ENCODE results near the gene GNG11.
"Not testable (repeated sequence)": the region's sequence is repeated elsewhere in the genome, so short reads cannot be mapped to it uniquely, and the experiment has no call there.

The GNG11 gene

GRCh38 chr7:93910076-93910994, 11.2 kb upstream of the GNG11 start:
- no peak overlapping the region for H3K4me3 ChIP-seq (ENCODE audit: low read depth, low read length)
- DNase-seq (ENCODE audit: low read depth) = peak; percentile 72

GRCh38 chr7:93911242-93911641, 10.3 kb upstream of the GNG11 start:
- not testable (repeated sequence) for H3K4me3 ChIP-seq (ENCODE audit: low read depth, low read length); DNase-seq (ENCODE audit: low read depth)

- not testable (repeated sequence) for DNase-seq (ENCODE audit: low read depth); H3K4me3 ChIP-seq (ENCODE audit: low read depth, low read length)
Measured at GRCh38 chr7:93911661-93912060, 9.9 kb upstream of the GNG11 start.

- no peak for DNase-seq (ENCODE audit: low read depth)
- no peak overlapping the region for H3K4me3 ChIP-seq (ENCODE audit: low read depth, low read length)
Measured at GRCh38 chr7:93913197-93913596, 8.3 kb upstream of the GNG11 start.

GRCh38 chr7:93914581-93915066, 6.9 kb upstream of the GNG11 start:
- H3K4me3 ChIP-seq (ENCODE audit: low read depth, low read length) = no peak overlapping the region
- no peak for DNase-seq (ENCODE audit: low read depth)

GRCh38 chr7:93915206-93915842, 6.2 kb upstream of the GNG11 start:
- not testable (repeated sequence) for DNase-seq (ENCODE audit: low read depth); H3K4me3 ChIP-seq (ENCODE audit: low read depth, low read length)

- DNase-seq (ENCODE audit: low read depth); H3K4me3 ChIP-seq (ENCODE audit: low read depth, low read length): not testable (repeated sequence)
Measured at GRCh38 chr7:93915888-93916287, 5.6 kb upstream of the GNG11 start.

GRCh38 chr7:93916315-93916714, 5.2 kb upstream of the GNG11 start:
- not testable (repeated sequence) for DNase-seq (ENCODE audit: low read depth); H3K4me3 ChIP-seq (ENCODE audit: low read depth, low read length)

GRCh38 chr7:93920496-93921182, 896 bp upstream of the GNG11 start:
- peak overlapping the region; percentile 55 for H3K4me3 ChIP-seq (ENCODE audit: low read depth, low read length)
- no peak for DNase-seq (ENCODE audit: low read depth)

- H3K4me3 ChIP-seq (ENCODE audit: low read depth, low read length) = peak overlapping the region; percentile 55
- no peak for DNase-seq (ENCODE audit: low read depth)
Measured at GRCh38 chr7:93921186-93921585, 349 bp upstream of the GNG11 start.

GRCh38 chr7:93923296-93923695, 1.8 kb downstream of the GNG11 start:
- DNase-seq (ENCODE audit: low read depth) = no peak
- peak overlapping the region; percentile 55 for H3K4me3 ChIP-seq (ENCODE audit: low read depth, low read length)

- no peak for DNase-seq (ENCODE audit: low read depth)
- peak overlapping the region; percentile 55 for H3K4me3 ChIP-seq (ENCODE audit: low read depth, low read length)
Measured at GRCh38 chr7:93923942-93924341, 2.4 kb downstream of the GNG11 start.

- no peak for DNase-seq (ENCODE audit: low read depth)
- no peak overlapping the region for H3K4me3 ChIP-seq (ENCODE audit: low read depth, low read length)
Measured at GRCh38 chr7:93926800-93927199, 5.3 kb downstream of the GNG11 start.

GRCh38 chr7:93927585-93927984, 6.0 kb downstream of the GNG11 start:
- no peak for DNase-seq (ENCODE audit: low read depth)
- no peak overlapping the region for H3K4me3 ChIP-seq (ENCODE audit: low read depth, low read length)

- H3K4me3 ChIP-seq (ENCODE audit: low read depth, low read length) = no peak overlapping the region
- DNase-seq (ENCODE audit: low read depth) = no peak
Measured at GRCh38 chr7:93931655-93932054, 10.1 kb downstream of the GNG11 start.

GRCh38 chr7:93933156-93933555, 11.6 kb downstream of the GNG11 start:
- no peak overlapping the region for H3K4me3 ChIP-seq (ENCODE audit: low read depth, low read length)
- DNase-seq (ENCODE audit: low read depth) = no peak

- H3K4me3 ChIP-seq (ENCODE audit: low read depth, low read length) = no peak overlapping the region
- no peak for DNase-seq (ENCODE audit: low read depth)
Measured at GRCh38 chr7:93935102-93935501, 13.6 kb downstream of the GNG11 start.

- DNase-seq (ENCODE audit: low read depth) = no peak
- H3K4me3 ChIP-seq (ENCODE audit: low read depth, low read length) = no peak overlapping the region
Measured at GRCh38 chr7:93937818-93938217, 16.3 kb downstream of the GNG11 start.

GRCh38 chr7:93938293-93938692, 16.8 kb downstream of the GNG11 start:
- no peak for DNase-seq (ENCODE audit: low read depth)
- H3K4me3 ChIP-seq (ENCODE audit: low read depth, low read length) = no peak overlapping the region

- no peak overlapping the region for H3K4me3 ChIP-seq (ENCODE audit: low read depth, low read length)
- DNase-seq (ENCODE audit: low read depth) = no peak
Measured at GRCh38 chr7:93941945-93942344, 20.4 kb downstream of the GNG11 start.

Data from skeletal muscle cell (primary cell).